Natural killer cell (primary cell): ENCODE measurements around the gene KCTD20. TPM values are rescaled to one million over a fixed set of nuclear protein-coding genes. Genes with fewer than 3 reads are reported as not detected.

Source experiments
- ATAC-seq, 3 donors: fragments of 150-1000 bp in 2 of 3; fragments of 200-7000 bp in 1 of 3; cut with Tn5 transposase; 1 replicate in 1 of 3; 2 replicates in 2 of 3; pipeline ENCODE4 v1.10.0; 2021; ENCODE audit warnings: mild to moderate bottlenecking in 2 of 3, moderate library complexity in 2 of 3
- DNase-seq, 2 donors: peaks; one replicate each; pipeline versions ENCODE4 v3.0.0 to v3.0.0-alpha.2; 2013 to 2021; ENCODE audit warnings: mixed read lengths in 1 of 2
- H3K27ac ChIP-seq: one replicate; pipeline ENCODE4 v1.5.1; 2013; ENCODE audit warnings: mild to moderate bottlenecking, low read length
- H3K27me3 ChIP-seq: one replicate; pipeline ENCODE4 v1.6.1; 2013; ENCODE audit warnings: low read length; ENCODE audit not compliant: control insufficient read depth, insufficient read depth
- H3K36me3 ChIP-seq: one replicate; pipeline ENCODE4 v1.6.1; 2013; ENCODE audit warnings: low read length; ENCODE audit not compliant: control insufficient read depth, insufficient read depth
- H3K4me1 ChIP-seq: one replicate; pipeline ENCODE4 v1.6.1; 2013; ENCODE audit warnings: low read length; ENCODE audit not compliant: control insufficient read depth, insufficient read depth
- H3K4me3 ChIP-seq: one replicate; pipeline ENCODE4 v1.5.1; 2013; ENCODE audit warnings: low read length
- H3K9me3 ChIP-seq: one replicate; pipeline ENCODE4 v1.6.1; 2013; ENCODE audit warnings: low read length; ENCODE audit not compliant: control insufficient read depth, insufficient read depth
- H3K27ac Mint-ChIP-seq, 2 donors: one replicate each; pipeline ENCODE4 v1.8.0; 2022; ENCODE audit warnings: mild to moderate bottlenecking in 2 of 2, mixed read lengths in 2 of 2, moderate library complexity in 1 of 2
- H3K27me3 Mint-ChIP-seq, 2 donors: one replicate each; pipeline ENCODE4 v1.8.0; 2022; ENCODE audit warnings: low read depth in 2 of 2, mixed read lengths in 2 of 2
- H3K36me3 Mint-ChIP-seq: one replicate; pipeline ENCODE4 v1.8.0; 2022; ENCODE audit warnings: mixed read lengths
- H3K4me1 Mint-ChIP-seq, 2 donors: one replicate each; pipeline ENCODE4 v1.8.0; 2022; ENCODE audit warnings: mixed read lengths in 2 of 2
- H3K4me3 Mint-ChIP-seq: one replicate; pipeline ENCODE4 v1.8.0; 2022; ENCODE audit warnings: mild to moderate bottlenecking, moderate library complexity, mixed read lengths
- H3K9me3 Mint-ChIP-seq, 2 donors: one replicate each; pipeline ENCODE4 v1.8.0; 2022; ENCODE audit warnings: mixed read lengths in 2 of 2
- CTCF ChIP-seq: fragments of 200-600 bp; IDR thresholded peaks from one replicate; pipeline ENCODE4 v1.8.0; 2022; ENCODE audit warnings: antibody characterized with exemption
- WGBS: methylation state at CpG from one replicate; pipeline ENCODE4 v1.1.7; 2013; ENCODE audit warnings: missing lambda C conversion rate; ENCODE audit not compliant: insufficient coverage; 5-methylcytosine and 5-hydroxymethylcytosine counted together
- intact Hi-C: fragments of 100-400 bp; cut with micrococcal nuclease; formaldehyde crosslinking; loops from one replicate; pipeline ENCODE4 v1.14.2; 2022
- total RNA-seq, 4 donors: library from RNA; stranded (reverse); fragments of 120-200 nt in 1 of 4; gene quantifications; one replicate each; pipeline versions ENCODE4 v1.2.3 to v1.2.4, GENCODE V29; 2013 to 2022

The KCTD20 gene
- total RNA-seq, 3 donors from 2014 or later (not counting 1 experiment from before 2014, with no cell fraction given): 37.7 to 43.5 (median 43.2) TPM

DNA sequence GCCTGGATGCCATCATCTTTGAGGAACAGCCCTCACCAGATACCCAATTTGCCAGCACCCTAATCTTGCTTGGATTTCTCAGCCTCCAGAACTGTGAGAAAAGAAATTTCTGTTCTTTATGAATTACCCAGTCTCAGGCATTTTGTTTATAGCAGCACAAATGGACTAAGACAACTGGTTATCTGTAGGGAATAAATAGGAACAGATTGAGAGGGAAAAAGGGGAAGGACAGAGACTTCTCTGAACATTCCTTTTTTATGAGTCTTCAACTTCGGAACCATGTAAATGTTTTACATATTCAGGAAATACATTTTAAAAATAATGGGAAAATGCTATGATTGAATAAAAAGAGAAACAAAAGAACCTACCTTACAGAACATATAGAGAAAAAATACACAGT, 20.9 kb downstream of the KCTD20 start:
- intact Hi-C loops: no loop called here

DNA sequence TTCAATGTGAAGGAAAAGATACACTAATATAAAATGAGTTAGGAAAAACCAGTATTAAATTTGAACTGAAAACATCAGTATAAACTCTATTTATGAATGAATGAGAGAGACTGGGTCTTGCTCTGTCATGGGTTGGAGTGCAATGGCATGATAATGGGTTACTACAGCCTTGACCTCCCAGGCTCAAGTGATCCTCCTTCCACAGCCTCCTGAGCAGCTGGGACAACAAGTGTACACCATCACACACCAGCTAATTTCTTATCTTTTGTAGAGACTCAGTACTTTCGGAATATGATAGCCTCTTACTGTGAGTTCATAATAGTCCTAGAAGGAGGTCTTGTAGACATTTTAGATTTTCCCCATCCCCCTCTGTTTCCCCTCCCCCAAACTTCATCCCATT, 21.4 kb downstream of the KCTD20 start:
- no CpG with 5 or more reads among the region's 1 CpG for WGBS
- H3K27ac ChIP-seq: no peak overlapping the region
- DNase-seq (no peak), ATAC-seq (no peak)
- Mint-ChIP-seq H3K27me3 (no peaks in the 10 kb centered on the region), H3K4me1 (peaks cover 28 to 46% of the 10 kb centered on the region in 2 donors), H3K4me3 (no peak overlapping the region), H3K9me3 (no peaks in the 10 kb centered on the region), H3K27ac (no peak overlapping the region), H3K36me3 (no peaks in the 10 kb centered on the region)
- H3K4me3 ChIP-seq: no peak overlapping the region
- H3K9me3 ChIP-seq: no peaks in the 10 kb centered on the region
- H3K27me3 ChIP-seq: no peaks in the 10 kb centered on the region
- no peak for TF ChIP-seq CTCF
- H3K36me3 ChIP-seq: no peaks in the 10 kb centered on the region
- intact Hi-C loops: no loop called here
- no peaks in the 10 kb centered on the region for H3K4me1 ChIP-seq

More for the DNA sequence above, 20.9 kb downstream of the KCTD20 start:
- Histone ChIP-seq H3K27me3 (no peaks in the 10 kb centered on the region), H3K9me3 (no peaks in the 10 kb centered on the region), H3K27ac (no peak overlapping the region), H3K4me3 (no peak overlapping the region), H3K36me3 (no peaks in the 10 kb centered on the region), H3K4me1 (no peaks in the 10 kb centered on the region)
- H3K27ac Mint-ChIP-seq: no peak overlapping the region
- peaks cover 25 to 41% of the 10 kb centered on the region in 2 donors for H3K4me1 Mint-ChIP-seq
- ATAC-seq (no peak), DNase-seq (no peak)
- H3K4me3 Mint-ChIP-seq: no peak overlapping the region
- no CpG with 5 or more reads among the region's 1 CpG for WGBS
- H3K9me3 Mint-ChIP-seq: no peaks in the 10 kb centered on the region
- H3K36me3 Mint-ChIP-seq: no peaks in the 10 kb centered on the region
- no peaks in the 10 kb centered on the region for H3K27me3 Mint-ChIP-seq
- no peak for TF ChIP-seq CTCF

- Mint-ChIP-seq H3K36me3 (no peaks in the 10 kb centered on the region), H3K9me3 (no peaks in the 10 kb centered on the region), H3K4me3 (no peak overlapping the region), H3K4me1 (peaks cover 12 to 30% of the 10 kb centered on the region in 2 donors), H3K27me3 (no peaks in the 10 kb centered on the region), H3K27ac (no peak overlapping the region)
- Histone ChIP-seq H3K36me3 (peaks cover 13% of the 10 kb centered on the region), H3K4me3 (no peak overlapping the region), H3K27ac (no peak overlapping the region), H3K9me3 (no peaks in the 10 kb centered on the region), H3K4me1 (no peaks in the 10 kb centered on the region), H3K27me3 (no peaks in the 10 kb centered on the region)
- ATAC-seq: no peak
- intact Hi-C loops: no loop called here
- TF ChIP-seq CTCF: no peak
- WGBS: 98% methylated on average over 3 of the region's 3 CpGs
- no peak for DNase-seq
Measured at GRCh38 chr6:36467625-36468024, 24.8 kb downstream of the KCTD20 start.

DNA sequence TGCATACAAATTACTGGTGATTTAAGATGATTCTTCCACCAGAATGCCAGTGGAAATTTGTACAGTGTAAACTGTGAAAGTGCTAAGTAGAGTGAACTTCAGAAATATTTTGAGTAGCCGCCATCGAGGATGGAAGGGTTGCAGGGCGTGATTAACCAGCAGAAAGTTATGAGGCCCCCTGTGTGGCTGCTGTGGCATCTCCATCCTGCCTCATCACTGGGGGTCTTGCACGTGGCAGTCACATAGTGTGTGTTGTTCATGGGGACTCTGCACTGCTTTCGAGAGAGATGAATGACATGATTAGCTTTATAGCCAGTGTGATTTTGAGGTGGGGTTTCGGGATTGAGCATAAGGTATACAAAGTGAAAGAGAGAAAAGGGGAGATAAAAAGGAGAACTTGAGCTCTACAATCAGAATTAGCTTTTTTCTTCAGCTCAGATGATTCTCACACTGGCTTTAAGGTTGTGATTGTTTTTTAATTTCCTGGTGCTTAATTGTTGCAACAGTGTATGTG, 26.4 kb downstream of the KCTD20 start:
- H3K4me1 ChIP-seq: no peaks in the 10 kb centered on the region
- peaks cover 16% of the 10 kb centered on the region for H3K36me3 ChIP-seq
- H3K9me3 ChIP-seq: no peaks in the 10 kb centered on the region
- 87% methylated on average over 6 of the region's 6 CpGs for WGBS
- Mint-ChIP-seq H3K4me3 (no peak overlapping the region), H3K9me3 (no peaks in the 10 kb centered on the region), H3K36me3 (no peaks in the 10 kb centered on the region), H3K27me3 (no peaks in the 10 kb centered on the region), H3K4me1 (peaks cover 6 to 21% of the 10 kb centered on the region in 2 donors), H3K27ac (peak overlapping the region in 1 of 2 donors; percentile 3)
- no peaks in the 10 kb centered on the region for H3K27me3 ChIP-seq
- no peak overlapping the region for H3K4me3 ChIP-seq
- no peak for TF ChIP-seq CTCF
- no peak overlapping the region for H3K27ac ChIP-seq
- no peak for ATAC-seq
- no peak for DNase-seq
- intact Hi-C loops: no loop called here
